Measurements from ENCODE around the gene UGGT1. TPM values are rescaled to one million over a fixed set of nuclear protein-coding genes. Genes with fewer than 3 reads are reported as not detected.
A peak's percentile ranks its signal among the peaks of the same experiment; 100 is the strongest.

The UGGT1 gene
- polyA plus RNA-seq, 2 of the 4 experiments (the other 2 are of a cell fraction), result 24.2 to 56.4 TPM

DNA sequence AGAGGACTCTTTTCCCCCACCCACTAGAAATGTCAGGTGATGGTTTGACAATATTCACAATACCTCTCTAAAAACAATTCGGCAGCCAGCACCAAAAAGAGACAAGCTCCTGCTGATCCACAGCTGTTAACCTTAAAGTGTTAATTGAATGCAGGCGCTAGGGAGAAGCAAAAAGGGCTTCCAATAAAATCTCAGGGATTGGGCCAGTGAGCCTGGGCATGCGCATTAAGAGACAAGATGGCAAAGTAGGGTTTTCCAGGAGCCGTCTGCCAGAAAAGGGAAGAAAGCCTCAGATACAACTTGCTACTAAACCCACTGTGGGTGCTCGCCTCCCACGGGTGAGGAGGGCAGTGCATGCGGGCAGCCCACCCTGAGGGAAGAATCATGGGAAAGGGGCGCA is 128.9 kb downstream of the UGGT1 start:
- ChIA-PET CTCF (no interaction called here), POLR2A (no interaction called here)
- ATAC-seq (no peak), FAIRE-seq (no peak), DNase-seq (ENCODE audit: low read depth in 1 of 2, low spot score in 1 of 2) (no peak)
- H3K4me1 ChIP-seq, result no peaks in the 10 kb centered on the region
- TF ChIP-seq HOXB5 (CRISPR knock-in tag; IDR thresholded peaks at IDR 0.05), result no peak
- TF ChIP-seq POLR2AphosphoS2 (conservative IDR thresholded peaks at IDR 0.05; ENCODE audit: low read length), result no peak
- no peak for TF ChIP-seq ZSCAN20 (CRISPR knock-in tag; IDR thresholded peaks at IDR 0.05)
- TF ChIP-seq RFX5 (IDR thresholded peaks at IDR 0.05), result no peak
- no peak for TF ChIP-seq NR3C1 (IDR thresholded peaks at IDR 0.05)
- no peak for TF ChIP-seq TFCP2L1 (CRISPR knock-in tag; IDR thresholded peaks at IDR 0.05)
- TF ChIP-seq CHD4 (IDR thresholded peaks at IDR 0.05; ENCODE audit: borderline replicate concordance), result no peak
- TF ChIP-seq GATA3 (IDR thresholded peaks at IDR 0.05; ENCODE audit: borderline replicate concordance), result no peak
- TF ChIP-seq, protein P1, sequence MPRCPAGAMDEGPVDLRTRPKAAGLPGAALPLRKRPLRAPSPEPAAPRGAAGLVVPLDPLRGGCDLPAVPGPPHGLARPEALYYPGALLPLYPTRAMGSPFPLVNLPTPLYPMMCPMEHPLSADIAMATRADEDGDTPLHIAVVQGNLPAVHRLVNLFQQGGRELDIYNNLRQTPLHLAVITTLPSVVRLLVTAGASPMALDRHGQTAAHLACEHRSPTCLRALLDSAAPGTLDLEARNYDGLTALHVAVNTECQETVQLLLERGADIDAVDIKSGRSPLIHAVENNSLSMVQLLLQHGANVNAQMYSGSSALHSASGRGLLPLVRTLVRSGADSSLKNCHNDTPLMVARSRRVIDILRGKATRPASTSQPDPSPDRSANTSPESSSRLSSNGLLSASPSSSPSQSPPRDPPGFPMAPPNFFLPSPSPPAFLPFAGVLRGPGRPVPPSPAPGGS (IDR thresholded peaks at IDR 0.05), result no peak
- no peak for TF ChIP-seq MAFK (IDR thresholded peaks at IDR 0.05; ENCODE audit: partially characterized antibody)
- TF ChIP-seq, protein P2, sequence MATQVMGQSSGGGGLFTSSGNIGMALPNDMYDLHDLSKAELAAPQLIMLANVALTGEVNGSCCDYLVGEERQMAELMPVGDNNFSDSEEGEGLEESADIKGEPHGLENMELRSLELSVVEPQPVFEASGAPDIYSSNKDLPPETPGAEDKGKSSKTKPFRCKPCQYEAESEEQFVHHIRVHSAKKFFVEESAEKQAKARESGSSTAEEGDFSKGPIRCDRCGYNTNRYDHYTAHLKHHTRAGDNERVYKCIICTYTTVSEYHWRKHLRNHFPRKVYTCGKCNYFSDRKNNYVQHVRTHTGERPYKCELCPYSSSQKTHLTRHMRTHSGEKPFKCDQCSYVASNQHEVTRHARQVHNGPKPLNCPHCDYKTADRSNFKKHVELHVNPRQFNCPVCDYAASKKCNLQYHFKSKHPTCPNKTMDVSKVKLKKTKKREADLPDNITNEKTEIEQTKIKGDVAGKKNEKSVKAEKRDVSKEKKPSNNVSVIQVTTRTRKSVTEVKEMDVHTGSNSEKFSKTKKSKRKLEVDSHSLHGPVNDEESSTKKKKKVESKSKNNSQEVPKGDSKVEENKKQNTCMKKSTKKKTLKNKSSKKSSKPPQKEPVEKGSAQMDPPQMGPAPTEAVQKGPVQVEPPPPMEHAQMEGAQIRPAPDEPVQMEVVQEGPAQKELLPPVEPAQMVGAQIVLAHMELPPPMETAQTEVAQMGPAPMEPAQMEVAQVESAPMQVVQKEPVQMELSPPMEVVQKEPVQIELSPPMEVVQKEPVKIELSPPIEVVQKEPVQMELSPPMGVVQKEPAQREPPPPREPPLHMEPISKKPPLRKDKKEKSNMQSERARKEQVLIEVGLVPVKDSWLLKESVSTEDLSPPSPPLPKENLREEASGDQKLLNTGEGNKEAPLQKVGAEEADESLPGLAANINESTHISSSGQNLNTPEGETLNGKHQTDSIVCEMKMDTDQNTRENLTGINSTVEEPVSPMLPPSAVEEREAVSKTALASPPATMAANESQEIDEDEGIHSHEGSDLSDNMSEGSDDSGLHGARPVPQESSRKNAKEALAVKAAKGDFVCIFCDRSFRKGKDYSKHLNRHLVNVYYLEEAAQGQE (IDR thresholded peaks at IDR 0.05), result no peak
- no peak for TF ChIP-seq NFE2L2 (conservative IDR thresholded peaks at IDR 0.05; ENCODE audit: low read length)
- TF ChIP-seq MAZ (IDR thresholded peaks at IDR 0.05; ENCODE audit: borderline replicate concordance, low read depth, low read length), result no peak
- no peak overlapping the region for H3K27ac ChIP-seq
- no peak overlapping the region for H3K4me3 ChIP-seq
- H3K9me3 ChIP-seq, result no peaks in the 10 kb centered on the region
- no peak overlapping the region for H3K4me2 ChIP-seq
- 74% methylated on average over 8 of the region's 8 CpGs for WGBS (ENCODE audit: missing lambda C conversion rate)

DNA sequence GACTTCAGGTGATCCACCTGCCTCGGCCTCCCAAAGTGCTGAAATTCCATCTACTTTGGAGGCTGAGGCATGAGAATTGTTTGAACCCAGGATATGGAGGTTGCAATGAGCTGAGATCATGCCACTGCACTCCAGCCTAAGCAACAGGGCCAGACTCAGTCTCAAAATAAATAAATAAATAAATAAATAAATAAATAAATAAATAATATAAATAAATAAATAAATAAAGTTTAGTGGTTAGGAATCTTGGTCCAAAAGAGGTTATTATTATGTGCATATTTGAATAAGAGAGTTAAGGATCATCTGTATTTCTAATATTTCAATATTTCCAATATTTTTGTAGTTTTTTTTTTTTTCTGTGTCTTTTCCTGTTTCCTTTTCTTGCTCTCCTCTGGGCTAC is 136.9 kb downstream of the UGGT1 start:
- POLR2A ChIA-PET, result no interaction called here
- ATAC-seq (no peak), DNase-seq (ENCODE audit: low read depth in 1 of 2, low spot score in 1 of 2) (no peak), FAIRE-seq (no peak)
- Histone ChIP-seq H3K4me1 (0 out of 3 replicates have a peak, but pooled peaks cover 4% of the 10 kb centered on the region), H3K4me2 (no peak overlapping the region), H3K4me3 (no peak overlapping the region), H3K27ac (no peak overlapping the region), H3K9me3 (no peaks in the 10 kb centered on the region)
- no peak for TF ChIP-seq ZNF302 (CRISPR knock-in tag; IDR thresholded peaks at IDR 0.05)
- TF ChIP-seq, protein P3, sequence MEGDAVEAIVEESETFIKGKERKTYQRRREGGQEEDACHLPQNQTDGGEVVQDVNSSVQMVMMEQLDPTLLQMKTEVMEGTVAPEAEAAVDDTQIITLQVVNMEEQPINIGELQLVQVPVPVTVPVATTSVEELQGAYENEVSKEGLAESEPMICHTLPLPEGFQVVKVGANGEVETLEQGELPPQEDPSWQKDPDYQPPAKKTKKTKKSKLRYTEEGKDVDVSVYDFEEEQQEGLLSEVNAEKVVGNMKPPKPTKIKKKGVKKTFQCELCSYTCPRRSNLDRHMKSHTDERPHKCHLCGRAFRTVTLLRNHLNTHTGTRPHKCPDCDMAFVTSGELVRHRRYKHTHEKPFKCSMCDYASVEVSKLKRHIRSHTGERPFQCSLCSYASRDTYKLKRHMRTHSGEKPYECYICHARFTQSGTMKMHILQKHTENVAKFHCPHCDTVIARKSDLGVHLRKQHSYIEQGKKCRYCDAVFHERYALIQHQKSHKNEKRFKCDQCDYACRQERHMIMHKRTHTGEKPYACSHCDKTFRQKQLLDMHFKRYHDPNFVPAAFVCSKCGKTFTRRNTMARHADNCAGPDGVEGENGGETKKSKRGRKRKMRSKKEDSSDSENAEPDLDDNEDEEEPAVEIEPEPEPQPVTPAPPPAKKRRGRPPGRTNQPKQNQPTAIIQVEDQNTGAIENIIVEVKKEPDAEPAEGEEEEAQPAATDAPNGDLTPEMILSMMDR (IDR thresholded peaks at IDR 0.05), result no peak
- peak; percentile 84 for TF ChIP-seq ZC3H11A (IDR thresholded peaks at IDR 0.05)
- no peak for TF ChIP-seq MAZ (IDR thresholded peaks at IDR 0.05; ENCODE audit: borderline replicate concordance, low read depth, low read length)
- WGBS (ENCODE audit: missing lambda C conversion rate), result 73% methylated on average over 1 of the region's 1 CpG
- CTCF ChIA-PET, result no interaction called here

DNA sequence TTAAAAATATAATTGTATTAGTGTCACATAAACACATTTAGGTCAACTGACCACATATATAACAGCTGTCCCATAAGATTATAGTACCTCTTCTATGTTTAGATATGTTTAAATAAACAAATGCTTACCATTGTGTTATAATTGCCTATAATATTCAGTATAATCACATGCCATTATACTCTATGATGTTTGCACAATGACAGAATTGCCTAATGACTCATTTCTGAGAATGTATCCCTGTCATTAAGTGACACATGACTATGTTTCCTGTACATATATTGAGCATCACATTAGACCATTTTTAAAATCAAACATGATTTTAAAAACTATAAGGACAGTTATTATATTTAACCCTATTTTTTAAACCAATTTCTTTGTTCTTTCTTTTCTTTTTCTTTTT is 137.9 kb downstream of the UGGT1 start:
- no peak for DNase-seq (ENCODE audit: low read depth in 1 of 2, low spot score in 1 of 2)
- TF ChIP-seq BHLHE40 (IDR thresholded peaks at IDR 0.05; ENCODE audit: low read depth, low read length), result no peak
- no peak for TF ChIP-seq FOSL2 (IDR thresholded peaks at IDR 0.05)
- peak; percentile 70 for TF ChIP-seq FOSL2 (CRISPR knock-in tag; IDR thresholded peaks at IDR 0.05)
- ChIA-PET CTCF (no interaction called here), POLR2A (no interaction called here)
- Histone ChIP-seq H3K9me3 (no peaks in the 10 kb centered on the region), H3K4me2 (no peak overlapping the region), H3K4me1 (0 out of 3 replicates have a peak, but pooled peaks cover 4% of the 10 kb centered on the region), H3K4me3 (no peak overlapping the region), H3K27ac (no peak overlapping the region)
- no peak for FAIRE-seq
- ATAC-seq, result no peak

Data from A549 (cell line).